GM18909 (cell line): ENCODE results near the gene CDCP2.
"Not testable (repeated sequence)": the region's sequence is repeated elsewhere in the genome, so short reads cannot be mapped to it uniquely, and the experiment has no call there.

ENCODE experiments used
- ATAC-seq: cut with Tn5 transposase; IDR thresholded peaks from one replicate; pipeline ENCODE4 v1.9.1; 2021; ENCODE audit warnings: mild to moderate bottlenecking; ENCODE audit not compliant: unreplicated experiment, poor library complexity

CDCP2 gene

DNA sequence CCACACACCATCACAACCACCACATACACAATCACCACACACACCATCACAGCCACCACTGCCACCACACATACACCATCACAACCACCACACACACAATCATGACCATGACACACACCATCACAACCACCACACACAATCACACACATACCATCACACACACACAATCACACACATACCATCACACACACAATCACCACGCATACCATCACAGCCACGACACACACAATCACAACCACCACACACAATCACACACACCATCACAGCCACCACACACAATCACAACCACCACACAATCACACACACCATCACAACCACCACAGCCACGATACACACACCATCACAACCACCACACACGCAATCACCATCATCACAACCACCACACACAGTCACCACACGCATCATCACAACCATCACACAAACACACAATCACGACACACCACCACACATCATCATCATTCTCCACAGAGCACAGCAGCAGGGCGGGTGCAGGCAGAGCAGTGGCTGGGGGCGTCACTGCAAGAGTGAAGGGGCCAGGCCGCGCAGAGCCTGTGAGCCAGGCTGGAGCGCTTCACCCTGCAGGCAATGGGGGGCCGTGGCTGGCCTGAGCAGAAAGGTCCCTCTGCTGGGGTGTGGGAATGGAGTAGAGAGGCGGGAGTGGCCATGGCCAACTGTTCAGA is 32.6 kb downstream of the CDCP2 start:
- no peak for ATAC-seq

DNA sequence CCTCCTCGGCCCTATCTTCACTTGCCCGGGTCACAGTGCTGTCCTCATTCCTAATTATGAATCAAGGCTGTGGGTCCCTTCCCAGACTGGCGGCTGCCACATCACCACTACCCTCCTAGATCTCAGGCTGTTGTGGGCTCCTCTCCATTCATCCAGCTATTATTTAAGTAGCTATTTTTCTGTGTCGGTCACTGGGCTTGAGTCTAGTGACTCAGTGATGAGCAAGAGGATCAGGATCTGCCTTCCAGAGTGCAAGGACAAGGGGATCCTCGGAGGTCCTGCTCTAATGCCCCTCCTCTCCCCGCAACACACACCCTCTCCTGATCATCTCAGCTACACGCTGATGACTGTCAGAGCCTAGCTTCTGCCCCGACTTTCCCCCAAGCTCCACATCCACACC is 34.1 kb downstream of the CDCP2 start:
- no peak for ATAC-seq

DNA sequence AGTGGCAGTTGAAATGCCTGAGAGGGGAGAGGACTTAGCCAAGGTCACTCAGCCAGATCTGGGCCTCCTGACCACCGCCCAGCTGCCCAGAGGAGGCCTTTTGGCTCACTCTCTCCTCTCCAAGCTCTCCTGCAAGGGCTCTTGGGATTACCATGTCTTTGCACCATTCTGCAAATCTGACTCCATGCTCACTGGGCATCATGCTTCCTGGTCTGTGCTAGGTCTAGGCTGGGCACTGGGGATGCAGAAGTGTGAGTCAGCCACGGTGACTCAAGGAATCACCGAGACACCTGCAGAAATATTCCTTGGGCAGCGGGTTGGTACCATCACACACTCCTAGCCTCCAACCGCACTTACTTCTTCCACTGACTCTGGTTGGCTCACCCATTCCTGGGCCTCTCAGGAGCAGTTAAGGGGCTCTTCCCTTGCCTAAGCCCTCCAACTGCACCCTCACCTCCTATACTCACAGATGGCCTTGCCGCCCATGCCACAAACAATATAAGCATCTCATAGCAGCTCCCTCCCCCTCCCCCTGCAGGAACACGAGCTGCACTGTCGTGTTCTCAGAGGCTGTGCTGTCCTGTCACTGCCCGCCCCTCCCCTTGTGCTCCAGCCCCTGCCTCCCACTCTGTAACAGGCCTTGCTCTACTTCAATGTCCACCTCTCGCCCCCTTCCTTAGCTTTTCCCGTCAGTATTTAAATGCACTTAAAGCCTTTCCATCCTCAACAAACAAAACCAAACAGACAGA is 34.8 kb downstream of the CDCP2 start:
- ATAC-seq = no peak

DNA sequence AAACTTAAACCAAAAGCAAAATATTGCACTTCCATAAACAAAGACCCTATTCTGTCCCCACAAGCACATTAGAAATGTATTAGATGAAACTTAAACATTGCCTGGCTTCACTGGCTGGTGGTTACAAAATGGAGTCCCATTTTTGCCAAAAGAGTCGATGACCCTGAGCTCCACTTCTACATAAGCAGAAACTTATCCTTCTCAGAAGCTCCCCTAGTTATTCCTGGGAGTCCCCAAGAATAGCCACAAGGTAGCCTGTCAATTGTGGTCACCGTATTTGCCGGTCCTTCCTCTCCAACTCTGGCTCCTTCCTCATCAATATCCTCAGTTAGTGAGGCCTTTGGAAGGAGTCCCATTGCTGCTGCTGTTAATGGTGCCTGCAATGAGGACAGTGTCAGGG is 37.3 kb downstream of the CDCP2 start:
- no peak for ATAC-seq

DNA sequence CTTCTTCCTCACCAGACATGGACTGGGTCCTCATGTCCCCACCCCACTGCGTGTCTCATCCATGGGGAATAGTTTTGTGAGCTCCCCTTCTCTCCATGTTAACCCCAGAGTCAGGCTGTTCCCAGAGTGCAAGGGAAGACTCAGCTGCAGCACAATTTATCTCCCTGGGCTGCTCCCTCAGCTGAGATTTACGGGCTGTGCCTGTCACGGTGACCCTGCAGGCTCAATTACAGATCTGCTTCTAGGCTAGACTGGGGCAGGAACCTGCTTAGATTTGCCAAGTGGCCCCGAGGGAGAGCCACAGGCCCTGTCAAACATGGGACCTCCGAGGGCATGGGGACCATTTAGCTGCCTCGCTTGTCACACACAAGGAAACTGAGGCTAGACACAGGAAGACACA is 37.8 kb downstream of the CDCP2 start:
- no peak for ATAC-seq

DNA sequence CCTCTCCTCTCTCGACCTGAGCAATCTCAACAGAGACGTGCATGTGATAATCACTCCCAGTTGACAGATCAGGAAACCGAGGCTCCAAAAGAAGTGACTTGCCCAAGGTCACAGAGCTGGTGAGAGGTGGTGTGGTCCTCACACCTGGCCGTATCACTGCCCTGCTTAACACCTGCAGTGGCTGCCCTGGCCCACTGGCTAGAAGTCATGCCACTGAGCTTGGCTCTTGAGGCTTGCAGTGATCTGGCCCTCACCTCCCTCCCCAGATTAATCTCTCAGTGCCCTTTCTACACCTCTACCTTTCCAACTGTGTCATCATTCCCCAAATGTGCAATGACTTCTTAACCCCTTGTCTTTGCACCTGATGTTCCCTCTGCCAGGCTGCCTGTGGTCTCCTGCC is 38.8 kb downstream of the CDCP2 start:
- ATAC-seq = no peak

DNA sequence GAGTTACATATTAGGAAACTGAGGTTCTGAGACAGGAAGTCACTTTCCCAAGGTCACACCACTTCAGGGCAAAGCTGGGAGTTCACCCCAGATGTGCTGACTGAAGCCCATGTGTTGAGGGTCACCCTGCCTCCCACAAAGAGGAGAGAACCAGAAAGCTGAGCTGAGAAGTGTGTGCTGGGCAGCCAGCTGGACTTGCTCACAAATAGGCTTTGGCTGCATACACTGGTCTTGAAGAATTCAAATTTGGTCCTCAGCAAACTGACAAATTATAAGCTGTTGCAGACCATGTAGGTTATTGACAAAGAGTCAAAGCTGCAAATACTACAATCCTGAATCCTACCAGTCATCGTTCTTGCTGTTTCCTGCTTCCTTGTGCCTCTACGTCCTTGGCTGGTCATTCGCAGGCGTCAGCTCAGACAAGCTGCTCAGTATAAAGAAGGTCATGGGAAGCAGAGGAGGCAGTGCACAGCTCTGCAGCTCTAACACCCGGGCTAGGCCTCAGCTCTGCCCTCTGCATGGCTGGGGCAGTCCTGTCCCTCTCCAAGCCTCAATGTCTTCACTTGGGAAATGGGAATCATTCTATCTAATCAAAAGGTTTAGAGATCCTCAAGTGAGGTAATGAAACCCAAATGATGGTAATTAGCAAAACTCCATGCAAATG is 40.0 kb downstream of the CDCP2 start:
- ATAC-seq = no peak

DNA sequence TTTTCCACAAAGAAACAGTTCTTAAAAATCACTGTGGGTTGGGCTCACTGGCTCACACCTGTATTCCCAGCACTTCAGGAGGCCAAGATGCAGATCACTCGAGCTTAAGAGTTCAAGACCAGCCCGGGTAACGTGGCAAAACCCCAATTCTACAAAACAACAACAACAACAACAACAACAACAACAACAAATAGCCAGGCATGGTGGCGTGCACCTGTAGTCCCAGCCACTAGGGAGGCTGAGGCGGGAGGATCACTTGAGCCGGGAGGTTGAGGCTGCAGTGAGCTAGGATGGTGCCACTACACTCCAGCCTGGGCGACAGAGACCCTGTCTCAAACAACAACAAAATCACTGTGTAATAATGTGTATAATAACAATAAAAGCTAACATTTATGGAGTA is 40.8 kb downstream of the CDCP2 start:
- ATAC-seq = no peak

DNA sequence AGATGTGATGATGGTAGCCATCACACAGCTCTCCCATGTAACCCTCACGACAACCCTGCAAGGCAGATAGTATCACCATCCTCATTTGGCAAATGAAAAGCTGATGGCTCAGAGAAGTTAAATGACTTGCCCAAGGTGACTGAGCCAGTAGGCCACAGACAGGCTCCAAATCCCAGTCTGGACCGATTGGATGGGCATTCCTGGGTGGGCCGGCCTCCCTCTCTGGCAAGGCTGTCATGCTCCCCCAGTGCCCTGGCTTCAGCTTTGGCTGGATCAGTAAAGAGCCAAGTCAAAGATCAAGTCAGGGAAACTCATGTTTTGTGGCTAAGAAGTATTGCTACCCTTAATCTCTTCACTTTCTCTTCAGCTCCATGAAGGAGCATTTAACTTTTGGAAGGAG is 41.2 kb downstream of the CDCP2 start:
- no peak for ATAC-seq

DNA sequence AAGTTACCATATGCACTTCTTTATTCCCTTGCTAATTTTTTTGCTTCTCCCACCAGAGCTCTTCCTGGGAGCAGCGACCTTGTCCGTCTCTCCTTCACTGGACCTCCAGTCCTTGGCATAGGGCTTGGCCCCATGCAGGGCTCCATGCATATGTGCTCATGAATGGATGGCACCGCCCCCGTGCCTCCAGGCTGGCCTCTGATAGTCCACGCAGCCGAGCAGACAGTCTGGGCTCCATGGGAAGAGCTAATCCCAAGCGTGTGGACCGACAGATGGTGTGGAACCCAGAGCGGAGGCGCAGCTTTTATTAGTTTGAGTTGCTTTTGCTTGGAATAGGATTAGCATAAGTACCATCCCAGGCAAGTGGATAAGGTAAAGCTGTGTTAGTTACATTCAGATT is 41.8 kb downstream of the CDCP2 start:
- ATAC-seq = no peak

DNA sequence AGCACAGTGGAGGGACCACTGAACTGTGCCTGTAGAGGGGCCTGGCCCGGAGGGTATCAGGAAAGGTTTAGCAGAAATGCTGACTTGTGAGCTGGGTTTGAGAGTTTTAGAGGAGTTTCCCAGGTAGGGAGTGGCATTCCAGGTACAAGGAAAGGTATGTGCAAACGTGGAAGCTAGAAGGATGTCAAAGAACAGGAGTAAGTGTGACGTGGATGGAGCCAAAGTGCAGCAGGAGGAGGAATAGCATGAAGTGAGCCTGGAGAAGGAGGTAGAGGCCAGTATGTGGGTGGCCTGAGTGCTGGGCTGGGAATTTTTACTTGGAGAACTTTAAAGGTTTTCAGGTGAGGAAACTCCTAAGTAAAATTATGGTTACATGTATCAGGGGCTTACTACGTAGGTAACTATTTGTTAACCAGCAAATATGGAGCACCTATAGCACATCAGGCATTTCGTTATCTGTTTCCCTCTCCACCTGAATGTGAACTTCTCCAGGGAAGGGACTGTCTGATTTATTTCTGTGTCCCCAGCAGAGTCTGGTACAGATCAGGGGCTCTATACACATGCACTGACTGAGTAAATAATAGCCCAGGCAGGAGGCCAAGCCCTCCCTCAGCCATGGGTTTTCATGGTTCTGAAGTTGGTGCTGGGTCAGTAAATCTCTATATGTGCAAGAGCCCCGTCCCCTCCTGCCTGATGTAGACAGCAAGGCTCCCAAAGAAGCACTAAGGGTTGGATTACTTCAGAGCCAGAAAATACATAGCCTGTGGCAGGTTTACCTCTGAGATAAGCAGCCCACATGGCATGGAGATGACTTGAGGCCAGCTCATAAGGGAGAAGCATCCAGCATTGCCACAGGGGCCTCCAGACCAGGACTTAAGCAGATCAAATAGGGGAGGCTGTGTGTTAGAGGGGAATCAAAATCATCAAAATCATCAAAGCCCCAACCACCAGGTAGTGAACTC is 43.4 kb downstream of the CDCP2 start:
- no peak for ATAC-seq

DNA sequence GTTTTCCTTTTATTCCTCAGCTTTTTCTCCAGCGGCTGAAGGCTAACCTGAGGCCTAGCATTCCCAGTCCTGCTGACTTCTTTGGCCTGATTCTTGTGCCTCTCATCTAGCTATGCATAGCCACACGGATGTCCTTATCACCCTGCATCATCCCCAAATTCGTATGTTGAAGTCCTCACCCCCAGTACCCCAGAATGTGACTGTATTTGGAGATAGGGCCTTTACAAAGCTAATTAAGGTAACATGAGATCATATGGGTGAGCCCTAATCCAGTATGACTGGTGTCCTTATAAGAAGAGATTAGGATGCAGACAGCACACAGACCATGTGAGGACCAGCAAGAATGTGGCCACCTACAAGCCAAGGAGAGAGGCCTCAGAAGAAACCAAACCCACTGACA is 44.6 kb downstream of the CDCP2 start:
- no peak for ATAC-seq

DNA sequence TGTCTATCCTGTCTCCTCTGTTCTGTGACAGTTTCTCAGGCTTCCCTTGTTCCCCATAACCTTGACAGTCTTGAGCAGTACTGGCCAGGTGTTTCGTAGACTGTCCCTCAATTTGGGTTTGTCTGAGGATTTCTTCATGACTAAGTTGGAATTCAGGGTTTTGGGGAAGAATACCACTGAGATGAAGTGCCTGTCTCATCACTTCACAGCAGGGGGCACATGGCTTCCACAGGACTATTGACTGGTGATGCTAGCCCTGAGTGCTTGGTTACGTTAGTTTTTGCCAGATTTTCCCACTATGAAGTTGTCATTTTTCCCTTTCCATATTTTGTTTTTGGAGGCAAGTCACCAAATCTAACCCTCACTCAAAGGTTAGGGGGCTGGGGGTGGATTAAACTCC is 45.7 kb downstream of the CDCP2 start:
- ATAC-seq = no peak

DNA sequence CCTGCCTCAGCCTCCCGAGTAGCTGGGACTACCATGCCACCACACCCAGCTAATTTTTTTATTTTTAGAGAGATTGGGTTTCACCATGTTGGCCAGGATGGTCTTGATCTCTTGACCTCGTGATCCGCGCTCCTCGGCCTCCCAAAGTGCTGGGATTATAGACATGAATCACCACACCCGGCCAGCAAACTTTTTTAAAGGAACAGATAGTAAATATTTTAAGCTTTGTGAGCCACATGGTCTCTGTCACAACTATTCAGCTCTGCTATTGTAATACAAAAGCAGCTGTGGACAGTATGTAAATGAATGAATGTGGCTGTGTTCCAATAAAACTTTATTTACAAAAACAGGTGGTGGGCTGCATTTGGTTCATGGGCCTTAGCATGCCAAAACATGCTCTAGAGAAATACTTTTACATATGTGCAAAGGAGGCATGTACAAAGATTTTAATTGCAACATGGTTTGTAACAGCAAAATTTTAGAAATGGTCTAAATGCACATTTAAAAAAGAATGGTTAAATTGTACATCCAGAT is 47.0 kb downstream of the CDCP2 start:
- no peak for ATAC-seq

DNA sequence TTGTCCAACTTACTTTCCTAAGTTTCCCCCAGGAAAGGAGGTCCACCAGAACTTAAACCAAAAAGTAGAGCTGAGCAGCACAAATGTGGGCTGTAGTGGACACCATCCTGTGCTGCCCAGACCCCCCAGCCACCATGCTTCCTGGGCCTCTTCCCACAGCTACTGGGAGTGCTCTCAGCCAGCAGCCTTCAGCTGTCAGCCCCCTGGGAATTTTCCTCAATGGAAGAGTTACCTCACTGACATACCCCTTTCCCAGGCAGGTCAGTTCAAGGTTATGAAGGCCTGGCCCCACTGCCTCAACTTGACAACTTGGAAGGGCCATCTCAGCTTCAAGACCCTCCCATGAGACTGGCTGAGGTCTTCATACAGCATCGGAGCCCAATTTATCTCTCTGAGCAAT is 47.7 kb downstream of the CDCP2 start:
- no peak for ATAC-seq

DNA sequence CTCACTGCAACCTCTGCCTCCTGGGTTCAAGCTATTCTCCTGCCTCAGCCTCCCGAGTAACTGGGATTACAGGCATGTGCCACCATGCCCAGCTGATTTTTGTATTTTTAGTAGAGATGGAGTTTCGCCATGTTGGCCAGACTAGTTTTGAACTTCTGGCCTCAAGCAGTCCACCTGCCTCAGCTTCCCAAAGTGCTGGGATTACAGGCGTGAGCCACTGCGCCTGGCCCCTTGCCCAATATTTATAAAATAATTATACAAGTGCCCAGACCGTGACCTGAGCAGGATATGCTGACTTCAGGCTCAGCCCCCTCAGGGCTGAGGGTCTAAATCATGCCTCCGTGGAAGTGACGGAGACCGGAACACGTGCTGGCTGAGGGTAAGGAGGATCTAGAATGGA is 48.2 kb downstream of the CDCP2 start:
- ATAC-seq = not testable (repeated sequence)

DNA sequence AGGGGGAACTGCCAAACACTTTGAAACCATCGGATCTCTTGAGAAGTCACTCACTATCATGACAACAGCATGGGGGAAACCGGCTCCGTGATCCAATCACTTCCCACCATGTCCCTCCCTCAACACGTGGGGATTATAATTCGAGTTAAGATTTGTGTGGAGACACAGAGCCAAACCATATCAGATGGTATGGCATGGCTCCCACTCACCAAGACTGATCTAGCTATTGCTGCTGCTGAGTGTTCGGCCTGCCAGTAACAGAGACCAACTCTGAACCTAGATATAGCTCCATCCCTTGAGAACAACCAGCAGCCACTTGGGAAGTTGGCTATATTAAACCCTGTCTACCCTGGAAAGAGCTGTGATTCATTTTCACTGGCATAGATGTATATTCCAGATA is 49.4 kb downstream of the CDCP2 start:
- no peak for ATAC-seq

DNA sequence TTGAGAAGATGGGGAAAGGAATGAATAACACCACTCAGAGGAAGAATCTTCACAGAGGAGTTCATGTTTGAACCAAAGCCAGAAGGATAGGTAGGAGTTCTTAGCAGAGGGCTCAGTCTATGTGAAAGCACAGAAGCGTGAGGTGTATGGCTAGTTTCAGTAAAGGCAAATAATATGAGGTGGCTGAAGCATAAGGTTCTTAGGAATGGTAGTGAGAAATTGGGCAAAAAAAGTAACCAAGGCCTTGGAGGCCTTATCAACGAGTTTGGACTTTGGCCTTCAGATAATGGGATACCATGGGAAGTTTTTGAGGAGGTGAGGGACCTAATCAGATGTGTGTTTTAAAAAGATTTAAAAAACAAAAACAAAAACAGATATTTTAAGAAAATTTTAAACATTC is 52.3 kb downstream of the CDCP2 start:
- ATAC-seq = no peak

DNA sequence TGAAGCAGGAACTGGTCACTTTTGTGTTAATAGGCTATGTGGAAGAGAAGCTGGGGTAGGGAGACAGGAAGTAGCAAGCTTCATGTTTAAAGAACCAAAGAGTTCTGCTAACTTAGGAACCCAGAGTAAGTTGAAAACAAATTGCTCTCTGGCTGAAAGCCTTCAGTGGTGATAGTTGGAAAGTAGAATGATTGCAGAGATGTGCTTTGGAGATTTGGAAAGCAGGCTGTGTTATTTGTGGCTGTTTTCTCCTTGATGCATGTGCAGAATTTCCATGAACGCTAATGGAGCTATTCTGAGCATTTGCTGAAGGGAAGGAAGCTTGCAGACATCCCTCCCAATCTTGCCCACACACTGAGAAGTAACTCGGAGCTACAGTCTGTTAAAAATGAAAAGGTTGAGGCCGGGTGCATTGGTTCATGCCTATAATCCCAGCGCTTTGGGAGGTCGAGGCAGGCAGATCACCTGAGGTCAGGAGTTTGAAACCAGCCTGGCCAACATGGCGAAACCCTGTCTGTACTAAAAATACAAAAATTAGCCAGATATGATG is 53.7 kb downstream of the CDCP2 start:
- ATAC-seq = no peak

DNA sequence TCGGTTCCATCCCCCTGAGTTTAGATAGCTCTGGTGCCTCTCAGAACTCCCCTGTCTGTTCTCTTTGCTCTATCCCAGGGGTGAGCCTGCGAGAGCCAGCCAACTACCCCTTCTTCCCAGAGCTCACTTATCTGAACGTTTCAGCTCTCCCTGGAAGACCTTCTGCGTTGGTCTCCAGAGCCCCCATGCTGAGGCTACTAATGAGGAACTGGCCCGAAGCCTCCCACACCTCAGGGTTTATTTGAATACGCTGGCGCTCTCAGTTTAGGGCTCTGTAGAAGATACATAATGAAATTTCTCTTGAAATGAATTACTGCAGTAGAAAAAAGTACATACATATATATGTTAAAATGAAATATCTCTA is 55.9 kb downstream of the CDCP2 start:
- ATAC-seq = no peak
